B cell (primary cell): ENCODE measurements around the gene MBNL1. TPM values are rescaled to one million over a fixed set of nuclear protein-coding genes. Genes with fewer than 3 reads are reported as not detected.

Source experiments
- ATAC-seq: fragments of 200-7000 bp; cut with Tn5 transposase; one replicate; pipeline ENCODE4 v1.10.0; 2021; ENCODE audit warnings: low read depth, mild to moderate bottlenecking, moderate number of reproducible peaks, moderate library complexity
- CTCF ChIA-PET: fragments of 350-600 bp; sonication (Branson Sonifier 250); formaldehyde crosslinking; loops from one replicate; lab custom pipeline; 2021; ENCODE audit warnings: antibody characterized with exemption, inconsistent platforms; lab: Charles Lee
- POLR2A ChIA-PET: fragments of 350-600 bp; sonication (Branson Sonifier 250); formaldehyde crosslinking; loops from one replicate; lab custom pipeline; 2021; ENCODE audit warnings: antibody characterized with exemption; lab: Charles Lee
- DNase-seq: peaks from one replicate; pipeline ENCODE4 v3.0.0; 2013
- H2AFZ ChIP-seq: 2 replicates; pipeline ENCODE4 v1.6.1; 2012; ENCODE audit warnings: mild to moderate bottlenecking, low read depth, low read length; ENCODE audit not compliant: insufficient read depth, poor library complexity, severe bottlenecking
- H3K27ac ChIP-seq, 2 donors: 1 replicate in 1 of 2; 2 replicates in 1 of 2; pipeline ENCODE4 v1.5.1; 2012 to 2013; ENCODE audit warnings: low read length in 2 of 2, mild to moderate bottlenecking in 2 of 2, moderate library complexity in 1 of 2
- H3K27me3 ChIP-seq, 4 experiments: fragments of 200-600 bp in 1 of 4; sonication (generic) in 1 of 4; replicated peaks in 1 of 4; 1 replicate in 2 of 4; 2 replicates in 2 of 4; pipeline versions ENCODE4 v1.6.1 to v1.7.0; 2013 to 2016; ENCODE audit warnings: low read length in 3 of 4, mild to moderate bottlenecking in 2 of 4, mixed read lengths in 1 of 4, moderate library complexity in 1 of 4; ENCODE audit not compliant: insufficient read depth in 4 of 4, control insufficient read depth in 3 of 4; ENCODE audit errors: control extremely low read depth in 1 of 4
- H3K36me3 ChIP-seq, 2 experiments: replicated peaks in 1 of 2; 1 replicate in 1 of 2; 2 replicates in 1 of 2; pipeline versions ENCODE4 v1.6.1 to v1.7.1; 2013; ENCODE audit warnings: low read length in 1 of 2; ENCODE audit not compliant: insufficient read depth in 2 of 2, control insufficient read depth in 1 of 2; ENCODE audit errors: control extremely low read depth in 1 of 2, extremely low read depth in 1 of 2
- H3K4me1 ChIP-seq, 2 donors: fragments of 200-600 bp in 1 of 2; sonication (generic) in 1 of 2; 1 replicate in 1 of 2; 2 replicates in 1 of 2; pipeline versions ENCODE4 v1.5.1 to v1.6.1; 2013 to 2017; ENCODE audit warnings: low read length in 2 of 2; ENCODE audit not compliant: control insufficient read depth in 2 of 2, insufficient read depth in 2 of 2
- H3K4me2 ChIP-seq: replicated peaks from 2 replicates; pipeline ENCODE3; 2012; ENCODE audit warnings: mild to moderate bottlenecking, low read depth, low read length; ENCODE audit not compliant: poor library complexity, severe bottlenecking
- H3K4me3 ChIP-seq, 5 experiments: fragments of 200-600 bp in 1 of 5; sonication (generic) in 1 of 5; 1 replicate in 3 of 5; 2 replicates in 2 of 5; pipeline versions ENCODE4 v1.5.1 to v1.7.0; 2011 to 2016; ENCODE audit warnings: low read length in 4 of 5, mild to moderate bottlenecking in 4 of 5, low read depth in 2 of 5, control low read depth in 1 of 5, moderate library complexity in 1 of 5; ENCODE audit not compliant: insufficient read depth in 1 of 5; ENCODE audit errors: control extremely low read depth in 1 of 5, extremely low read depth in 1 of 5
- H3K79me2 ChIP-seq: fragments of 200-600 bp; sonication (generic); one replicate; pipeline ENCODE4 v1.6.0; 2016; ENCODE audit warnings: low read length; ENCODE audit not compliant: control insufficient read depth, insufficient read depth
- H3K9ac ChIP-seq: fragments of 200-600 bp; sonication (generic); 2 replicates; pipeline ENCODE4 v1.6.1; 2017; ENCODE audit warnings: mild to moderate bottlenecking, low read length, moderate library complexity
- H3K9me3 ChIP-seq, 3 donors: one replicate each; pipeline versions ENCODE4 v1.6.1 to v1.7.1; 2013; ENCODE audit warnings: low read length in 2 of 3; ENCODE audit not compliant: control insufficient read depth in 2 of 3, insufficient read depth in 1 of 3; ENCODE audit errors: control extremely low read depth in 1 of 3
- H4K20me1 ChIP-seq: 2 replicates; pipeline ENCODE4 v1.6.0; 2012; ENCODE audit warnings: mild to moderate bottlenecking, low read length; ENCODE audit not compliant: insufficient read depth, control insufficient read depth, poor library complexity, severe bottlenecking
- H3K27ac Mint-ChIP-seq: one replicate; pipeline ENCODE4 v1.8.0; 2021; ENCODE audit warnings: mixed read lengths
- H3K27me3 Mint-ChIP-seq: one replicate; pipeline ENCODE4 v1.8.0; 2021; ENCODE audit warnings: mixed read lengths
- H3K4me1 Mint-ChIP-seq: one replicate; pipeline ENCODE4 v1.8.0; 2021; ENCODE audit warnings: mixed read lengths
- H3K4me3 Mint-ChIP-seq: one replicate; pipeline ENCODE4 v1.8.0; 2021; ENCODE audit warnings: mixed read lengths
- H3K9me3 Mint-ChIP-seq: one replicate; pipeline ENCODE4 v1.8.0; 2022; ENCODE audit warnings: mixed read lengths; ENCODE audit not compliant: insufficient read depth
- CTCF ChIP-seq: fragments of 200-600 bp; IDR thresholded peaks from one replicate; pipeline ENCODE4 v1.8.0; 2022; ENCODE audit warnings: antibody characterized with exemption, mild to moderate bottlenecking
- EZH2 ChIP-seq: IDR thresholded peaks from 2 replicates; pipeline ENCODE4 v1.6.1; 2012; ENCODE audit warnings: borderline replicate concordance, low read depth, mild to moderate bottlenecking, moderate library complexity, low read length; ENCODE audit not compliant: insufficient read depth, poor library complexity, severe bottlenecking
- WGBS: methylation state at CpG from one replicate; pipeline ENCODE4 v1.1.5; 2013; ENCODE audit warnings: missing lambda C conversion rate; ENCODE audit not compliant: insufficient coverage; 5-methylcytosine and 5-hydroxymethylcytosine counted together
- intact Hi-C: fragments of 100-400 bp; cut with micrococcal nuclease; formaldehyde crosslinking; loops from one replicate; pipeline ENCODE4 v1.10.0; 2022
- polyA plus RNA-seq: library from polyadenylated mRNA; depleted of rRNA; stranded (reverse); fragments of >200 nt; gene quantifications from 2 replicates; pipeline ENCODE4 v1.2.3, GENCODE V29; 2012
- total RNA-seq, 2 donors: library from RNA; stranded (reverse); fragments of 120-200 nt in 1 of 2; gene quantifications; 1 replicate in 1 of 2; 2 replicates in 1 of 2; pipeline versions ENCODE4 v1.2.3 to v1.2.4, GENCODE V29; 2013 to 2022

The MBNL1 gene
- total and polyA plus RNA-seq, 2 donors (not counting 1 experiment from before 2014, with no cell fraction given), result 195 to 505 TPM

GRCh38 chr3:152235709-152236298 lies 32.9 kb upstream of the MBNL1 start:
- no peak overlapping the region for H3K27ac Mint-ChIP-seq
- Histone ChIP-seq H3K36me3 (no peaks in the 10 kb centered on the region), H3K4me2 (no peak overlapping the region), H3K79me2 (peaks cover 45% of the 10 kb centered on the region), H3K27me3 (no peaks in the 10 kb centered on the region), H3K27ac (no peak overlapping the region), H3K4me1 (peaks cover 11 to 24% of the 10 kb centered on the region in 2 donors), H3K4me3 (no peak overlapping the region), H3K9ac (no peak overlapping the region), H4K20me1 (no peaks in the 10 kb centered on the region), H2AFZ (no peak overlapping the region), H3K9me3 (peaks cover 0 to 3% (median 1%) of the 10 kb centered on the region in 3 donors)
- no peak overlapping the region for H3K4me3 Mint-ChIP-seq
- ChIA-PET CTCF (interaction anchor here (1.7 kb wide), 1 partner anchor 52 kb away, joined by 5 read pairs; no protein-coding TSS in a partner anchor), POLR2A (no interaction called here)
- H3K4me1 Mint-ChIP-seq, result peaks cover 47% of the 10 kb centered on the region
- DNase-seq (no peak), ATAC-seq (no peak)
- no CpG with 5 or more reads among the region's 1 CpG for WGBS
- no peak for TF ChIP-seq CTCF
- no peak for TF ChIP-seq EZH2
- H3K27me3 Mint-ChIP-seq, result no peaks in the 10 kb centered on the region
- intact Hi-C loops, result no loop called here
- peaks cover 4% of the 10 kb centered on the region for H3K9me3 Mint-ChIP-seq

GRCh38 chr3:152236716-152237115 lies 32.0 kb upstream of the MBNL1 start:
- Mint-ChIP-seq H3K4me1 (peaks cover 49% of the 10 kb centered on the region), H3K27ac (peak overlapping the region; percentile 47), H3K9me3 (peaks cover 2% of the 10 kb centered on the region), H3K27me3 (no peaks in the 10 kb centered on the region), H3K4me3 (no peak overlapping the region)
- DNase-seq, result peak; percentile 66
- peak; percentile 53 for ATAC-seq
- H2AFZ ChIP-seq, result peak overlapping the region; percentile 30
- peaks cover 20 to 34% of the 10 kb centered on the region in 2 donors for H3K4me1 ChIP-seq
- no peak overlapping the region for H3K9ac ChIP-seq
- TF ChIP-seq CTCF (no peak), EZH2 (no peak)
- no peak overlapping the region for H3K4me3 ChIP-seq
- intact Hi-C loops, result no loop called here
- ChIA-PET POLR2A (no interaction called here), CTCF (interaction anchor here (1.1 to 1.7 kb wide), 2 partner anchors 31 to 53 kb away, joined by 4 to 5 read pairs; partner anchors contain the start of gene MBNL1)
- H3K36me3 ChIP-seq, result no peaks in the 10 kb centered on the region
- no peaks in the 10 kb centered on the region for H4K20me1 ChIP-seq
- peaks cover 0 to 3% (median 1%) of the 10 kb centered on the region in 3 donors for H3K9me3 ChIP-seq
- peak overlapping the region in 1 of 2 donors; percentile 64 for H3K27ac ChIP-seq
- peaks cover 54% of the 10 kb centered on the region for H3K79me2 ChIP-seq
- no peaks in the 10 kb centered on the region for H3K27me3 ChIP-seq
- H3K4me2 ChIP-seq, result peak overlapping the region; percentile 9
